Measurements from ENCODE around the gene EVI5L. TPM values are rescaled to one million over a fixed set of nuclear protein-coding genes. Genes with fewer than 3 reads are reported as not detected.
A peak's percentile ranks its signal among the peaks of the same experiment; 100 is the strongest.

The EVI5L gene
- total and polyA plus RNA-seq, 2 of the 8 experiments (the other 6 are each of a cell fraction or from before 2014, with no cell fraction given), result 7.2 to 11.0 TPM

DNA sequence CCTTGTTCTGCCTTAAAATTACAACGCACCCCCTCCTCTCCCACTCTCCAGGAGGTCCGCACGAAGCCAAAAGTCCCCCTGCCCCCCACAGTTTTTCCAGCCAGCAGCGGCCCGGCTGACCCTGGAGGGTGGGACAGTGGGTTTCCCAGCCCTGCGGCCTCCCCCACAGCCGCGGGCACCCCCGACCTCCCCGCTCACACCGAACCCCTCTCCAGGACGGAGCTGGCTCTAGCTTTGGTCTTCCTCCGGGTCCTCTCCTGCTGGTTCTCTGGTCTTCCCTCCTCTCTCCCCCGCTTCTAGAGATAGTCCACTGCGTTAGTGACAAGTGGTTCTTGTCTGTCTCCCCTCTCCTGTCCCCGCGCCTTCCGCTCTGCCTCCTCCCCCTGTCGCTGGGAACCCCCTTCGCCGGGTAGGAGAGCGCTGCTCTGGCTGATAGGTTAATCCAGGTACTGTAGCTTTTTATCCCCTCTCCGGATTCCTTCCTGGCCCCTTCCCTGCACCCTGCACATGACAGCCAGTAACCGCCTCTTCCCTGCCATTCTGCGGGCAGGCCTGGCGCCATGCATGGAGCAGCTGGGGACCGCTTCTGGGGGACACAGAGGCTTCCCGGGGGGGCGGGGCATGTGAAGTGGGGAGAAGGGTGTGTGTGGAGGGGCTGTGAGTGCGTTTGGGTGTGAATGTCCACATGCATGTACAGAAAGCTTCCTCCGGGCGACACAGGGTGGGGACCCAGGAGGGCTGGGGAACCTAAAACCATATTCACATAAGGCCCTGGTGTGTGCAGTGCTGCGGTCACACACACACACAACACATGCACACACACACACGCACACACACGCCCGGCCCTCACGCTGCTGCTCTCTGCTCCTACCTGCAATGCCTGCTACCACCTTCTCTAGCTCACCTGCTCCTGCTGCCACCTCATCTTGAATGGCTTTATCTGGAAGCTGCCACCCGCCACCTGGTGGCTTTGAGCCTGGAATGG lies 27.0 kb downstream of the EVI5L start:
- CTCF ChIA-PET (ENCODE audit: partially characterized antibody), result interaction anchor here (0.8 to 11.2 kb wide), 20 partner anchors 8 to 502 kb away, joined by 3 to 112 read pairs (median 4); partner anchors contain the start of genes SNAPC2, TGFBR3L and TIMM44
- 0 out of 2 replicates have a peak overlapping the region, but pooled peaks have one; percentile 40 for H2BK15ac ChIP-seq (ENCODE audit: low read length)
- peak overlapping the region; percentile 73 for H4K91ac ChIP-seq (replicated peaks; ENCODE audit: insufficient read length, low read length)
- TF ChIP-seq, protein P1, sequence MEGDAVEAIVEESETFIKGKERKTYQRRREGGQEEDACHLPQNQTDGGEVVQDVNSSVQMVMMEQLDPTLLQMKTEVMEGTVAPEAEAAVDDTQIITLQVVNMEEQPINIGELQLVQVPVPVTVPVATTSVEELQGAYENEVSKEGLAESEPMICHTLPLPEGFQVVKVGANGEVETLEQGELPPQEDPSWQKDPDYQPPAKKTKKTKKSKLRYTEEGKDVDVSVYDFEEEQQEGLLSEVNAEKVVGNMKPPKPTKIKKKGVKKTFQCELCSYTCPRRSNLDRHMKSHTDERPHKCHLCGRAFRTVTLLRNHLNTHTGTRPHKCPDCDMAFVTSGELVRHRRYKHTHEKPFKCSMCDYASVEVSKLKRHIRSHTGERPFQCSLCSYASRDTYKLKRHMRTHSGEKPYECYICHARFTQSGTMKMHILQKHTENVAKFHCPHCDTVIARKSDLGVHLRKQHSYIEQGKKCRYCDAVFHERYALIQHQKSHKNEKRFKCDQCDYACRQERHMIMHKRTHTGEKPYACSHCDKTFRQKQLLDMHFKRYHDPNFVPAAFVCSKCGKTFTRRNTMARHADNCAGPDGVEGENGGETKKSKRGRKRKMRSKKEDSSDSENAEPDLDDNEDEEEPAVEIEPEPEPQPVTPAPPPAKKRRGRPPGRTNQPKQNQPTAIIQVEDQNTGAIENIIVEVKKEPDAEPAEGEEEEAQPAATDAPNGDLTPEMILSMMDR (IDR thresholded peaks at IDR 0.05; ENCODE audit: control extremely low read depth in 1 of 3, insufficient read depth in 1 of 3, low read depth in 1 of 3, low read length in 3 of 3), result no peak
- peaks cover 0 to 4% of the 10 kb centered on the region in 2 experiments for H4K20me1 ChIP-seq (replicated peaks in 1 of 2; ENCODE audit: control insufficient read depth in 1 of 2, insufficient read depth in 2 of 2, low read length in 2 of 2)
- H2AK5ac ChIP-seq (ENCODE audit: low read depth, low read length), result no peak overlapping the region
- no peak overlapping the region for H3K4ac ChIP-seq (replicated peaks; ENCODE audit: insufficient read length, low read depth, low read length)
- H2BK12ac ChIP-seq (ENCODE audit: low read depth, low read length), result peak overlapping the region; percentile 68; the same call in 1 of the 2 replicates
- no peaks in the 10 kb centered on the region for H3K36me3 ChIP-seq (ENCODE audit: control insufficient read depth in 2 of 4, insufficient read depth in 4 of 4, low read length in 3 of 4)
- H3K79me1 ChIP-seq (ENCODE audit: low read depth, low read length), result no peaks in the 10 kb centered on the region
- POLR2A ChIA-PET (ENCODE audit: partially characterized antibody), result interaction anchor here (0.5 to 3.1 kb wide), 15 partner anchors 10 to 290 kb away, joined by 3 to 18 read pairs (median 4); partner anchors contain the start of genes MAP2K7, SNAPC2, TIMM44 and TRAPPC5
- H3K9ac ChIP-seq (replicated peaks in 1 of 4; ENCODE audit: extremely low read depth in 1 of 4, low read depth in 3 of 4, low read length in 3 of 4), result no peak overlapping the region
- no peak overlapping the region for H2BK20ac ChIP-seq (ENCODE audit: low read length)
- FAIRE-seq (no peak), DNase-seq (ENCODE audit: low read depth in 1 of 2, low spot score in 2 of 2) (no peak)
- no peak overlapping the region for H3K27ac ChIP-seq (ENCODE audit: low read depth, low read length)
- H3K56ac ChIP-seq (replicated peaks; ENCODE audit: insufficient read length, low read depth, low read length), result no peak overlapping the region
- H2BK120ac ChIP-seq (replicated peaks; ENCODE audit: low read depth, low read length), result no peak overlapping the region
- H2AFZ ChIP-seq (ENCODE audit: low read length), result no peak overlapping the region
- H4K5ac ChIP-seq (ENCODE audit: insufficient read length, low read depth, low read length), result no peak overlapping the region
- no peak overlapping the region for H3K4me3 ChIP-seq (ENCODE audit: extremely low read depth in 1 of 4, insufficient read depth in 2 of 4, low read depth in 3 of 4, low read length in 4 of 4)
- peaks cover 8% of the 10 kb centered on the region; the same call in 1 of the 2 replicates for H3K23me2 ChIP-seq (ENCODE audit: low read depth, low read length)
- no peak overlapping the region for H3K23ac ChIP-seq (ENCODE audit: insufficient read length)
- H2BK5ac ChIP-seq (ENCODE audit: low read depth, low read length), result no peak overlapping the region
- H3K27me3 ChIP-seq (replicated peaks in 1 of 4; ENCODE audit: control insufficient read depth in 3 of 4, extremely low read depth in 1 of 4, insufficient read depth in 3 of 4, low read length in 3 of 4), result peaks cover 0 to 14% (median 10%) of the 10 kb centered on the region in 4 experiments; a peak in 5 of 7 replicates
- H3K18ac ChIP-seq (ENCODE audit: extremely low read depth, low read length), result no peak overlapping the region
- no peaks in the 10 kb centered on the region for H3K9me3 ChIP-seq (ENCODE audit: insufficient read depth in 2 of 2, low read depth in 1 of 2, low read length in 1 of 2)
- 0 out of 4 replicates have a peak overlapping the region, but pooled peaks of 1 of the 2 experiments have one; percentile 43 for H3K4me2 ChIP-seq (ENCODE audit: insufficient read depth in 1 of 2, low read depth in 2 of 2, low read length in 2 of 2)
- H3K79me2 ChIP-seq (ENCODE audit: control insufficient read depth in 1 of 2, insufficient read depth in 2 of 2, low read length in 2 of 2), result no peaks in the 10 kb centered on the region
- H4K8ac ChIP-seq (ENCODE audit: extremely low read depth, insufficient read depth, low read length), result peak overlapping the region; percentile 60; the same call in 1 of the 2 replicates
- WGBS, 2 experiments (ENCODE audit: extremely low coverage in 1 of 2, insufficient coverage in 1 of 2, insufficient read length in 1 of 2, insufficient replicate concordance in 2 of 2, low coverage in 1 of 2, low lambda C conversion rate in 2 of 2, missing lambda C conversion rate in 1 of 2), result 84% methylated on average over 31 of the region's 38 CpGs; no CpG with 5 or more reads in 1 of the 2 experiments
- peaks cover 4 to 24% (median 17%) of the 10 kb centered on the region in 4 experiments; a peak in 6 of 7 replicates for H3K4me1 ChIP-seq (replicated peaks in 1 of 4; ENCODE audit: control insufficient read depth in 3 of 4, insufficient read depth in 4 of 4, low read length in 3 of 4)
- H3K14ac ChIP-seq (ENCODE audit: insufficient read length), result no peak overlapping the region
